HG02870 (cell line): ENCODE measurements around the gene CKMT2.

Experiments
- ATAC-seq: cut with Tn5 transposase; IDR thresholded peaks from one replicate; pipeline ENCODE4 v1.9.1; 2021; ENCODE audit warnings: mild to moderate bottlenecking, moderate library complexity; ENCODE audit not compliant: unreplicated experiment

Gene CKMT2

DNA sequence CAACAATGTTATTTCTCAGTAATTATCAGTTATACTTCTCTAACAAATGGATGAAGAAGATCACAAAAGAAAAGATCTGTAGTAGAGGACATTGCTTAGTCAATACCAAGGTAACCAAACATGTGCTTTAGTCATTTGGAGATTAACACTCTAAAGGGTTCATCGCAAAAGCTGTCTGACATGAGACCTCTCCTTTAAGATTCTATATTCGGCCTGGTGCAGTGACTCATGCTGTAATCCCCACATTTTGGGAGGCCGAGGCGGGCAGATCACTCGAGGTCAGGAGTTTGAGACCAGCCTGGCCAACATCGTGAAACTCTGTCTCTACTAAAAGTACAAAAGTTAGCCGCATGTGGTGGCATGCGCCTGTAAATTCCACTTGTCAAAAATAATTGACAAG is 18.3 kb upstream of the CKMT2 start:
- ATAC-seq: peak; percentile 35

DNA sequence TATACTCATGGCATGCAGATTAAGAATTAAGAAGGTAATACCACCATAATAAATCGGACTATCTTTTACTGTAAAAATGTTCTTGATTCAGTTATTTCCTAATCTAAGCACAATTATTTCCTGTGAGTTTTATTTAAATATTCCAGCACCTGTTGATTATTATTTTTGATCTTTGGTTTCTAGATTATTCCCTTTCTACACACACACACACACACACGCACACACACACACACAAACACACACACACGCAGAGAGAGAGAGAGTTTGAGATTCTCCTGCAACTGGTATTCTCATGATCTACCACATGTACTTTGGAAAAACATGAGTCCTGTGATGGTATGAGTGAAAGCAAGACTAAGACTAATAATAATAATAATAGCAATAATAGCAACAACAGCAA is 17.0 kb upstream of the CKMT2 start:
- ATAC-seq: no peak

DNA sequence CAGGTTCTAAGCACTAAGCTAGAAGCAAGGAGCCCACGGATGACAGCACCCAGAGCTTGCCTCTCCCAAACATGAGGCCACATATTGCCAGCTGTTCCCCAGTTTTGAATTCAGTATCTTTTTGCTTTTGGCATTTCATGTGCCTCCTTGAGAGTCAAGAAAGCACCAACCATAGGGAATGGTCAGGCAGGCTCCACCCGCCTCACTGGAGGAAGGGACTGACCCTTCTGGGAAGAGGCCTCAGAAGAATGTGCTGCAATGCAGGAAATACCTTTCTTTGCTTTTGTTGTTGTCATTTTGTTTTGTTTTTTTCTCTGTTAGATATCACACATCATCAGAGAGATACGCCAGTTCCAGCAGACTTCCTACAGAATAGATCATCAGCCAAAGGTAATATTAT is 13.7 kb upstream of the CKMT2 start:
- no peak for ATAC-seq

DNA sequence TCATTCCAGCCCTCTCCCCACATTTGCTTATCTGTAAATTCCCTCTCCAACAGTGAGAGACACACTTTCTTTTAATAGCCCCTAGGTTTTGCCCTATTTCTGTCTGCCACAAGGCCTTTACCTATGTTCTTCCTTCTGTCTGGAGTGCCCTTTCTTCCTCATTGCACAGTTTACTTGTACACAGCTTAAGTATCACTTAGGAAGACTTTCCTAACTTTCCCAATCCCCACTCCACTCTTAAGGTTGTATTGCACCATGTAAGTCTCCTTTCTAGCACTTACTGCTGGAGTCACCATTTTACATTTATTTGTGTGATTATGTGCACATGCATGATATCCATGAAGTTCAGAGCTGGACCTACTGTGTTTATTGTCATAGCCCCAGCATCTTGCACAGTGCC is 10.8 kb upstream of the CKMT2 start:
- ATAC-seq: no peak

DNA sequence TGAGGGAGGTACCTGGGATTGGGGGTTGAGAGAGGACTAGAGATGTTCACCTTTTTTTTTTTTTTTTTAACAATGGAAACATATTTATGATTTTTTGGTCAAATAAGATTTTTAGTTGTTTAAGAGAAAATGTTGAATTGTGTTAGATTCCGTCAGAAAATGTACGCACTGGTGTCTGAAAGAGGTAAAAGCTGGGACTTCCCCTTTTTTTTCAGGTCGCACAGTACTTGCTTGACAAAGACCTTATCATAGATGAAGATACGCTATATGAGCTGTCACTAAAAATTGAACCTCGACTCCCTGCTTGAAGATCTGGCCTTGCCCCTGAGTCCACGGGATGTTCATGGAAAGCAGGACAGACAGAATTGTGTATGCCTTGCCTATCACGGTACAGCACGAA is 7.7 kb upstream of the CKMT2 start:
- ATAC-seq: no peak

DNA sequence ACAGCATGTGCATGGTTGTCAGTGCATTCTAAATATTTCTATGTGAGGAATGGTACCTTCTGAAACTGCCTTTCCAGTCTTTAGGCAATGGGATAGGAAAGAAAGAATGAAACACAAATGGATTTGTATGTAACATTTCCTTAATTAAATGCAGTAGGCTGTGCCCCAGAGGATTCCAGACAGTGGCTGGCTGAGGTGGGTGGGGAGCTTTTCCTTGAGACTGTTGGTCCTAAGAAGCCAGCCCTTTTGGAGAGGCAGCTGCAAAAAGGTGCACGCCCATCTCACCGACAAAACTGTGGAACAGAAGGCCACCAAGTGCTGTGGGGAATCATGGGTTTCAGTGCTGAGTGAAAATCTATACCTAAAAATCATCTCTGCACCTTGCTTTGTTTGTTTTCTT is 6.8 kb upstream of the CKMT2 start:
- ATAC-seq: no peak

DNA sequence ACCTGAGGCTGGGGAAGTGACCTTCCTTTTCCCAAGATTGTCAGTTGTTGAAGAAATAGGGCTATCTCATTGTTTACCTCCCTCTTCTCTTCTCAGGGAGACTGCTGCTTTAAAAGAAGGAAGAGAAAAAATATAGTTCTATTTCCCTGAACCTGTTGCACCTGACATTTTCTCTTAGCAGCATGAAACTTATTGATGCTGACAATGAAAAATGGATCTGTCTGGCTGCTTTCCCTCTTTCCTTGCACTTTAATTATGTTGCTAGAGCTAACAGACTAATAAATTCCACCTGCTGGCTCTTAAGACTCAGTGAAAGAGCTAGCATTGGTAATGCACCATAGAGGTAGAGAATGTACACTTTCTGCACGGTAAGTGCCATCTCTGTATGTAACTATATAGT is 6.2 kb upstream of the CKMT2 start:
- no peak for ATAC-seq

DNA sequence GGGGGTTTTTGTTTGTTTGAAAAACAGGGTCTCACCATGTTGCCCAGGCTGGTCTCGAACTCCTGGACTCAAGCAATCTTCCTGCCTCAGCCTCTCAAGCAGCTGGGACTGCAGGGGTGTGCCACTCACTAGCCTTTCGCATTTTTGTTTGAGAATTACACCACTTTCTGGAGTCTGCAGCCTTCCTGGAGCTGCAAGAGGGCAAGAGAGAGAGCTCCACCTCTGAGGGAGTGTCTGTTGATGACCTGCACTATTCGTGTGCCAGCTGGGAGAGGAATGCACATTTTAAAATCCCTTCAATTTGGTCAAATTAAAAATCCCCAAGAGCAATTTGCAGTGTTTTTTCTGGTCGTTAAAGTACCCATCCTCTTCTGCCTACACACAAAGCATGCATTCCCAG is 5.0 kb upstream of the CKMT2 start:
- no peak for ATAC-seq

DNA sequence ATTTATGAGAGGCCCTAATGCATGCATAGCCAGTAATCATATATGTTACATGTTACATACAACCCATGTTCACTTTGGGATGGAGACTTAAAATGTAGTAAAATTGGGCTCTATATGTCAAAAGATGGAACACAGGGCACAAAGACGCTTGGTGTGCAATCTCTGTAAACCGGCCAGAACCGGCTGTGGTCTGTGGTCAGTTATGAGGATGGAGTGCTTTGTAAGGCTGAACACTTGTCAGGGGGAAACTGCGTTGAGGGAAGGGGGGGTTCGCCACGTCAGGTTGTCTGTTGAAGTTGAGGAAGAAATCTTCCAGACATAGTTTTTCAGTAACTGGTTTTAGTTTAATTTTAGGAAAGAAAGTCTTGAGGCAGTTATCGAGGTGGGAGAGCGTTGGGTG is 2.7 kb upstream of the CKMT2 start:
- ATAC-seq: no peak

DNA sequence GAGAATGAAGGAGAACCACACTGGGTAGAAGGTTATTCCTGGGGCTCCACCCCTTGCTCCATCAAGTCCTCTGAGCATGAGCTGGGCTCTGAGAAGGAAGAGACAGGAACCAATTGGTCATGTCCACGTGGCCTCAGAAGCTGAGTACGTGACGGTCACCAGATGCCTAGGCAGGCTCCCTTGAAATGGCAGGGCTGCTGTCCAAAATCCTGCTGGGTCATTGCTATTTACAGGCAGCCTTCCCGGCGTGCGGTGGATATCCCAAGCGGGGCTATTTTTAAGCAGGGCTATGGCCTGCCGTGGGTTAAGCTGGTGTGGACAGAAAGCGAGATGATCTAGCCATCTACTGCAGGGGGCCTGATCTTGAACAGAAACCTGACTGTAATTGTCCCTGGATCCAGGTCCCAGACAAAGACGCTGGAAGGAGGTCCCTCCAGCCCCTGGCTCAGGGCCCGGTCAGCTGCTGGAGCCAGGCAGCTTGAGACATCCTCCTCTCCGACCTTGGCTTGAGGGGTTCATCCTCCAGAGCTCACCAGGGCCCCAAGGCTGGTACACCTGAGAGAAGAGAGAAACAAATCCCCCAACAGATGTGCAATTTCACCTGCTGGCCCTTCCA is 550 bp upstream of the CKMT2 start:
- ATAC-seq: no peak

DNA sequence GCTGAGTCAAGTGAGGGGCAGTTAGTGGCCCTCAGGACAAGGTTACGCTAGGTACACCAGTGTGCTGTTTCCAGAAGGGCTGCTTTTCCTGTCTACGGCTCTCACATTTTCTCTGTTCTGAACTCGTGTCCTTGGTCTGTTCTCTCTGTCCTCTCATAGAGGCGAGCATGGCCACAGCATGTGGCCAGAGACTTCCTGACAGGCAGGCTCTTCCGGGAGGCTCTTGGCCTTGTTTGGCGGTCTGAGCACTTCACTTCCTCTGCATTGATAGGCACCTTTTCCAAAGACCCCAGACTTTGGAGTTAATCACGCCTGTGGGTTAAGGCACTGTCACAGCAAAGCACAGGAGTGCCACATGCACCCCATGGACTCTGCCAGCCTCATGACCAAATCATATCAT is 1.2 kb downstream of the CKMT2 start:
- ATAC-seq: no peak

DNA sequence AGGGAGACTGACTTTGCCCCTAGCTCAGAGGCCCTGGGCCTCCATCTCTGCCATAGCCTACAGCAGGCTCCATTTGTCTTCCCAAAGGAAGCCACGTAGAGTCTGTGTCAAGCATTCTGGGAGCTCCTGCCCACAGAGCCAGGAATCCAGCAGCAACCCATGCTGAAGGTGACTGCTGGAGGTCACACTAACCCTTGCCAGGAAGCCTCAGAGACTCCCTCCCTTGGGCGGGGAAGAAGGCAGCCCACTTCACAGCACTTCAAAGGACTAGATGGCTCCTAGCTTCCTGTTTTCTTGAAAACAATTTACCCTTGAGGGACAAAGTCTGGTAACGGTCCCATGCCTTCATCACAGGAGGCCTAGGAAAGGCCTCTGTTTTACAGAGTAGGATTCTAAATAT is 1.7 kb downstream of the CKMT2 start:
- ATAC-seq: no peak

DNA sequence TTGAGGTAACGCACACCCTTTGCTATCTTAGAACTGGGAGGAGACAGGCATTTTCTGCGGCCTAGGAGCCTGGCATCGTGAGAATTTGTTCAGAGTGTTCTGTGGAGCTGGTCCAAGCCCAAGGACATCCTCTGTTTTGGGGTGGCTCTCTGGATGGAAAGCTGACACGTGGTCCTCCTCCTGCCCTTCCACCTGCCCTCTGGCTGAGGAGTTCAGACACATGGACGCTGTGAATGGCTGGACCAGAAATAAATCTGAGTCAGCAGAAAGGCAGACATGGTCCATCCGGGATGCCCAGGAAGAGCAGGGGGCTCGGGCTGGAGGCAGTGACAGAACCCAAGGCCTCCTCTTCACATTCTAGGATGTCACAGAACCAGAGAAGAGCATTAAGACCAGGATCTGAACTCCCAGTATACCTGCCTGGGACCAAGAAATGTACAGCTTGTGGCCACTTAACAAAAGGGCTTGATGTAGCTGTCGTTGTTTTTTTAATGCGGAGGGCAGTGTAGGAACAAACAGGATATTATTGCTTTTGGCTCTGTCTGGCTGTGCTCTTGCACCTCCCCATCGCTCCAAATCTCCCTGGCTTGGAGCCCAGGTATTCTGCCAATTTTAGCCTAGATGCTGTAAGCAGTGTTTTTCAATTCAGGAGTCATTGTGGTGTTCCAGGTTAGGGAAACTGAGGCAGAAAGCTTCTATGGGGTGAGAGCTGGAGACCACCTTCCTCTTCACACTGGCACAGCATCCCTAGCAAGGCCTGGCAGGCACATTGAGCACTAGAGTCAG is 2.4 kb downstream of the CKMT2 start:
- no peak for ATAC-seq

DNA sequence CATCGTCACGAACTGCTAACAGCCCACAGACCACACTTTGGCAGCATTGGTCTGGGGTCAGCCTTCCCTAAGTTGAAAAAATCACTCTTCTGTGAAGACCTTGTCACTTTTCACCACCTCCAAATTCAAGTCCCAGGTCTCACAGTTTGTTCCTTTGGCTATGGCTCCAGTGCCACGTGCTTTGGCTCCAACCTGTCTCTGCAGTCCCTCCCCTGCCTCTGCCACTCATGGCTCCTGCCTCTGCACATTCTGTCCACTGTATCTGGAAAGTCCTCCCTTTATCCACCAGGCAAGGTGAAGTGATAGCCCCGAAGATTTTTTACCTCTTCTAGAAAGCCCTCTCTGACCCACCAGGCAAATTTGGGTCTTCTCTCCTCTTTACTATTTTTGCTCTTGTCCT is 5.3 kb downstream of the CKMT2 start:
- ATAC-seq: no peak

DNA sequence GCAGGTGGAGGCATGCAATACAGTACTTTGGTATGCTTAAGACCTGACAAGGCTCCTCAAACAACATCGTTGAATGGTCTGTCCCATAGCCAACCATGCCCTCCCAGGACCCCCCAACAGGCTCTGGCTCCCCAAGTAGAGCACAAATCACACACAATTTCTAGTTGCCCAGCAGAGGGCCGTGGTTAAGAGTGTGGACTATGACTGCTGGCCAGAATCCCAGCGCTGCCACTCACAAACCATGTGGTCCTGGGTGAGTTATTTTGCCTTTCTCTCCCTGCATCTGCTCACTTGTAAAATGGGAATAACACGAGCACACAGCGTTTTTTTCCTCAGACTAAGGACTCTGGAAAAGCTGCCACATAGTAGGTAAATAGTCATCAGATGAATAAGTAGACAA is 6.5 kb downstream of the CKMT2 start:
- no peak for ATAC-seq

DNA sequence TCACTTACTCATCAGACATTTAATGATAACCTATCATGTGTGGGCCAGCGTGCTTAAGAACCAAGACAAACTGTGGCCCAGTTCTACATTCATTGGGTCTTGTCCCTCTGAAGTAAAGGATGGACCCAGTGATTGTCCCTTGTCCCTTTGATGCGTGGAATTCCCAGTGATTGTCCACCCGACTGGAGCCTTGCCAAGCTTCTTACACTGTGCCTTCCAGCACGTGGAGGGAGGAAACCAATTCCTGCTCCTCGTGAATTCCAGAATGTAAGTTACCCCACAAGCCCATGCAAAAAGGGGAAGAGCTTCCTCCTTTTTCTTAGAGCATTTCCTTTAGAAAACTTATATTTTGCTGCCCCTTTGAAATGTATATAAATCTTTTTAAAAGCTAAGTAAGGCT is 7.9 kb downstream of the CKMT2 start:
- ATAC-seq: no peak

DNA sequence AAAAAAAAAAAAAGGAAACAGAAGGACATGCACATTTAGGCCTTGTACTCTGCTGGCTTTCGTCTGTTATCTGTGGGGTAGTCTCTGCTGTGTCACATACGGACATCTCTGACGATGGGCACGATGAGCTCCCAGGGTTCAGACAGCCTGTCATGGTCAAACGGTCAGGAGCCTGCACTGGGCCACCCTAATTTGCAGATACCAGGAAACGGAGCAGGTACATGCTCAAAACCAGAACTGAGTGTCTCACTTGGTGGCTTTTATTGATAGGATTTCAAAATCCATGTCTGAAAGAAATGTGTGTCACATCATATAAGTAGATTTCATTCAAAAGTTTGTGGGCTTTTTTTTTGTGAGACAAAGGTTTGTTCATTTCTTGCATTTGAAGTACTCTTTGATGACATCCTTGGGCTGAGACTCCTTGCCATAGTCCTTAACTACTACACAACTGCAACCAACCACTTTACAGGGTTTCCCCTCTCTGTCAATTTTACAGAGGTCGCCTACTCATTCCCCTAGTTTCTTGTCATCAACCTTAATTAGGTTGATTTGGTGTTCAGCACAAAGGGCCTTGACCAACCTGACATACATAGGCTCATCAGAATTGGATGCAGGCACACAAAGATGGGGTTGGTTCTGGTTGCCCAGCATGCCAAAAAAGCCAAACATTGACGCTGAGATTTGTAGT is 9.0 kb downstream of the CKMT2 start:
- ATAC-seq: no peak

DNA sequence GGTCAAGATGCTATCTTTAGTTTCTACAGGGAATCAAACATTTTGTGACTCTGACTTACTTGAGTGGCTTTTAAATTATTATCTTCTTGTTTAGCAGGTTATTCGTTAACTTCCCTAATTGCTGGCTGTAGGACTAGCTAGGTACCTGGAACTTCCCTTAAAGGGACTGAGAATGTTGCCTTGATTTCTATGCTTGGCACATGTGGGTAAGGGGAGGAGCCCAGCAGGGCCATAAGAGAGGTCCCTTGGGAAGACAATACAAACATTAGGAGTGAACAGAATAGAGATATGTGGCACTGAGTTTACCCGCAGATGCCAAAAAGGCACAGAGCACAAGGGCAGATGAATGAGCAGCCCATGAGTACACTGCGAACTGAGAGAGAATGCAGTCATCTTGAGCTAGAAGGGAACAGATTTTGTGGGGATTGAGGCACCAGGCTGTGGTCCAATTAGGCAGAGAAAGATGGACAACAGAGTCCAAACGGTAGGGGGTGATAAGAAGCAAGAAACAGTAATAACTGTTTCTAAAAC is 9.8 kb downstream of the CKMT2 start:
- ATAC-seq: no peak

DNA sequence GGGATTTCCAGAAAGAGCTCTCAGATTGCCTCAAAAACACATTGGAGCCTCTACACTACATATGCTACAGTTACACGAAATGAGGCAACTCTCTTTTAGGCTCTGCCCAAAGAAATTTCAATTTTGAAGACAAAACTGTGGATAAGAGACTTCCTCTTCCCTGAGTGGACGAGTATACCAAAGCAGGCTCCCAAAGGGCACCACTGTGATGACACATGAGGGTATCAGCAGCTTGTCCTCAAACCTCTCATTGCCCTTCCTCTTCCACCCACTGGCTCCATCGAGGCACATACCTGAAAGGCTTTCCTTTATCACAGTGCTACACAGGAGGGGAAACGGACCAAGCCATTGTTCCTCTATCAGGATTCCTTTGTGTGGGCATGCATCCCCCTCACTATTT is 11.3 kb downstream of the CKMT2 start:
- no peak for ATAC-seq

DNA sequence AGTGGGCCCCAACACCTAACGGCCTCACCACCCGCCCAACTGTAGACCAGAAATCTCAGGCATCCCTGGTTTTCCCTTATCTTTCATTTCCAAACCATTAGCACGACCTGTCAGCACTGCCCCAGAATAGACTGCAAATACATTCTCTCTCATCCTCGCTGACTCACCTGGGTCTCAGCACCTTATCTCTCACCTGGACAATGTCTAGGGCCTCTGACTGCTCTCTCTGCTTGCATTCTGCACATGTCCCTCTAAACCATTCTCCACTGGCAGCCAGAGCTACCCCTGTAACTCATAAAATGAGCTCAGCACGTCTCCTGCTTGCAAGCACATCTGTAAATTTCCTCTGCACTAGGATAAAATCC is 12.7 kb downstream of the CKMT2 start:
- no peak for ATAC-seq

DNA sequence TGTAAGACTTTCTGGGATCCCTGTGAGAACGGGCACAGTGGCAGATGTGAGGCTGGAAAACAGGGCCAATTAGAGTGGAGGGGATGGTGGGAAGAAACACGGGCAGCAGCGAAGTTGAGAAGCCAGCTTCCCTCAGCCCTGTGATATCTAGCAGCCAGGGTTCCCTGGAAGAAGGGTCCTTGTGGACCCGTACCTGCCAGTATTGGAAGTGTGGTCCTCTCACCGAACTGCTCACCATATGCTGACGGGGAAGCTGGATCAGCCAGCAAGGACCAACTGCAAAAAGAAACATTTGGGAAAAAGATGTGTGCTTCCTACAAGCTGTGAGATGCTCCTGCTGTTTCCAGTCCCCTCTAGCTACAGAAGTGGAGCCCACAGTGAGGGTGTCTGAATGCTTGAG is 13.6 kb downstream of the CKMT2 start:
- no peak for ATAC-seq

DNA sequence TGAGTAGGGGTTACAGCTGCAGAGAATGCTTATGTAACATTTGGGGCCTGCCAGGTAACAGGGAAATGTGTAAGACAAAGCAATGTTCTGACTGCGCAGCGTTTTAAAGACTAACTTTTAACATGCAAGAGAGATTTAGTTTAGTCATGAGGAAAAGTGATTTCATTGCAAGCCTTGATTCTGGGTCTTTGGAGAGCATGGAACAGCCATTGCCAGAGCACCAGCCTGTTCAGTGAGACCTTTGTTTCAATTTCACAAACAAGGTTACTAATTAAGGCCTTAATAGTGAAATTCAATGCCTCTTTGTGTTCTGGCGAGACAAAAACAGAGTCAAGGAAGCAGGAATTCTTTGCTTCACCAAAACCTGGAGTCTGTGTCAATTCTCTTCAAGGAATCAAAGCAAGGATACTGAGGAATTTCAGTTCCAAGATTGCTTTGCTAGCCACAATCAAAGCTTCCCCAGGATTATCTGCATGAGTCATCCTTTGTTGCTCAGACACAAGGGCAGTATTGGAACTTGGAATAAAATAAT is 14.4 kb downstream of the CKMT2 start:
- ATAC-seq: no peak
